Neural progenitor cell (in vitro differentiated cells): ENCODE results near the gene CAVIN2.

Experiments
- CTCF ChIP-seq: fragments of 200-600 bp; sonication (generic); IDR thresholded peaks from 2 replicates; pipeline ENCODE4 v1.5.1; 2017; ENCODE audit warnings: antibody characterized with exemption, mild to moderate bottlenecking
- EZH2phosphoT487 ChIP-seq: fragments of 200-600 bp; sonication (generic); IDR thresholded peaks from 2 replicates; pipeline ENCODE4 v1.6.1; 2017; ENCODE audit warnings: antibody characterized with exemption

GRCh38 chr2:191840921-191841320 is 6.0 kb downstream of the CAVIN2 start:
- no peak for TF ChIP-seq CTCF
- TF ChIP-seq EZH2phosphoT487, result no peak
